C4-2B (cell line): ENCODE results near the gene FCAR.
"Not testable (repeated sequence)": the region's sequence is repeated elsewhere in the genome, so short reads cannot be mapped to it uniquely, and the experiment has no call there.

Source experiments
- ZFX ChIP-seq: fragments of 450-650 bp; IDR thresholded peaks from 2 replicates; pipeline ENCODE4 v1.6.1; 2017
- TF ChIP-seq, protein P1 (sequence below): fragments of 450-650 bp; conservative IDR thresholded peaks from 2 replicates; pipeline ENCODE4 v1.5.1; 2017; ENCODE audit warnings: mild to moderate bottlenecking

DNA sequence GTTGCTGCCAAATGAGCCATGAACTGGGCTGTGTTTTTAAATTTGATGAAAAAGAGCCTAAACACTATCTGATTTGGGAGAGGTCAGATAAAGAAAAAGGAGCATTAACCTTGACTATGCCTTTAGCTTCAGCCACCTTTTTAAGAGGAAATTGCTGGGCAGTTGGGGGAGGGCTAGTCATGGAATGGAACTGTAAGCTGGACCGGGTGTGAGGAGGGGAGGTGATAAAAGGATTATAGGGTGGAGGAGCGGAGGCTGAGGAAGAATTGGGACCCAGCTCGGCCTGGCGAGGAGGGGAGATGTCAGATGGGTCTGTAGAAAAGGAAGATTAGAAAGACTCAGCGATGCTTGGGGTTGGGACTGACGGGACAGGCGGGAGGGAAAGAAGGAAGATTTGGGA is 24.6 kb downstream of the FCAR start:
- TF ChIP-seq, protein P1, sequence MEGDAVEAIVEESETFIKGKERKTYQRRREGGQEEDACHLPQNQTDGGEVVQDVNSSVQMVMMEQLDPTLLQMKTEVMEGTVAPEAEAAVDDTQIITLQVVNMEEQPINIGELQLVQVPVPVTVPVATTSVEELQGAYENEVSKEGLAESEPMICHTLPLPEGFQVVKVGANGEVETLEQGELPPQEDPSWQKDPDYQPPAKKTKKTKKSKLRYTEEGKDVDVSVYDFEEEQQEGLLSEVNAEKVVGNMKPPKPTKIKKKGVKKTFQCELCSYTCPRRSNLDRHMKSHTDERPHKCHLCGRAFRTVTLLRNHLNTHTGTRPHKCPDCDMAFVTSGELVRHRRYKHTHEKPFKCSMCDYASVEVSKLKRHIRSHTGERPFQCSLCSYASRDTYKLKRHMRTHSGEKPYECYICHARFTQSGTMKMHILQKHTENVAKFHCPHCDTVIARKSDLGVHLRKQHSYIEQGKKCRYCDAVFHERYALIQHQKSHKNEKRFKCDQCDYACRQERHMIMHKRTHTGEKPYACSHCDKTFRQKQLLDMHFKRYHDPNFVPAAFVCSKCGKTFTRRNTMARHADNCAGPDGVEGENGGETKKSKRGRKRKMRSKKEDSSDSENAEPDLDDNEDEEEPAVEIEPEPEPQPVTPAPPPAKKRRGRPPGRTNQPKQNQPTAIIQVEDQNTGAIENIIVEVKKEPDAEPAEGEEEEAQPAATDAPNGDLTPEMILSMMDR, result not testable (repeated sequence)
- not testable (repeated sequence) for TF ChIP-seq ZFX
